GM18505 (cell line): ENCODE results near the gene TRIM26.

Experiments used
- ATAC-seq: cut with Tn5 transposase; IDR thresholded peaks from one replicate; pipeline ENCODE4 v1.9.1; 2021; ENCODE audit not compliant: unreplicated experiment
- POLR2A ChIP-seq: IDR thresholded peaks from 4 replicates; pipeline ENCODE4 v1.6.1; 2011; ENCODE audit warnings: borderline replicate concordance; ENCODE audit not compliant: insufficient read depth, insufficient read length; ENCODE audit errors: extremely low read depth

The TRIM26 gene

GRCh38 chr6:30219244-30219643 lies 6.0 kb upstream of the TRIM26 start:
- ATAC-seq: no peak
- TF ChIP-seq POLR2A: no peak

GRCh38 chr6:30216096-30216495 lies 2.9 kb upstream of the TRIM26 start:
- ATAC-seq: no peak
- no peak for TF ChIP-seq POLR2A

DNA sequence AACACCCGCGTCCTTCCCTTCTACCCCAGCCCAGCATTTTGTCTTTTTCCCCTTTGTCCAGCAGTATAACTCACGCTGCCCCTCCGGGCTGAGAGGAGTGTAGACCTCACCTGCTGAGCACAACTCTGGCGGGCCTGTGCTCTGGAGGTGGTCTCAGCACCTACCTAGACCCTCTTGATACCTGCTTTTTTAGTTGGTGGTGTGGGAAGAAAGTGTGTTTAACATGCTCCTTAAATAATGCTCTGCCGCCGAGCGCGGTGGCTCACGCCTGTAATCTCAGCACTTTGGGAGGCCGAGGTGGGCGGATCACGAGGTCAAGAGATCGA lies 1.4 kb upstream of the TRIM26 start:
- no peak for TF ChIP-seq POLR2A

GRCh38 chr6:30213957-30214656 lies 901 bp upstream of the TRIM26 start:
- ATAC-seq: peak; percentile 45
- peak; percentile 88 for TF ChIP-seq POLR2A

More for the DNA sequence above, 1.4 kb upstream of the TRIM26 start:
- ATAC-seq: no peak

DNA sequence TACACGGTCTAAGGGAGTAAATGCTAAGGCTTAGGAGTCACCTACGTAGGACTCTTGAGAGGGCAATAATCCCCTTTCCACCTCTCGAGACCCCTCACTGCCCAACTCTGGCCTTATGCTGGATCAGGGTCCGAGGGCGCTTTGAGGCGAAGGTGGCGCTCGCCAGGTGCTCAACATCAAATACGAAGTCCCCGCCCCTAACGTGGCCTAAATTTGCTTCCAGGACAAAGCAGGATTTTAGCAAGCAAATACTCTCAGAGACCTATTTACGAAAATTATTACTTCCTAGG lies 406 bp upstream of the TRIM26 start:
- no peak for ATAC-seq
- TF ChIP-seq POLR2A: no peak

DNA sequence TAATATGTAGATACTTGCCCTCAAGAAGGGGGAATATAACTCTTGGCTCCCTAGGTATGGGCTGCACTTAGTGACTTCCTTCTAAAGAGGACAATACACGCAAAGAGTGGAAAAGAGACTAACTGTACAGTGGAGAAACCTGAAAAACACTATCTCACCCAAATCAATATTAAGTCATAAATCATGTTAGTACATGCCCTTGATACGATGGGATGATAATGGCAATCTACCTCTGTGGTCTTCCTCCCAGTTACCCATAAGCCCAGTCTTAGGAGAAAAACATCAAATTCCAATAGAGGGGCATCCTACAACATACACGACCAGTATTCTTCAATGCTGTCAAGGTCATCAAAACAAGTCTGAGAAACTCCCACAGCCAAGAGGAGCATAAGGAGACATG lies 1.3 kb downstream of the TRIM26 start:
- ATAC-seq: no peak
- no peak for TF ChIP-seq POLR2A

DNA sequence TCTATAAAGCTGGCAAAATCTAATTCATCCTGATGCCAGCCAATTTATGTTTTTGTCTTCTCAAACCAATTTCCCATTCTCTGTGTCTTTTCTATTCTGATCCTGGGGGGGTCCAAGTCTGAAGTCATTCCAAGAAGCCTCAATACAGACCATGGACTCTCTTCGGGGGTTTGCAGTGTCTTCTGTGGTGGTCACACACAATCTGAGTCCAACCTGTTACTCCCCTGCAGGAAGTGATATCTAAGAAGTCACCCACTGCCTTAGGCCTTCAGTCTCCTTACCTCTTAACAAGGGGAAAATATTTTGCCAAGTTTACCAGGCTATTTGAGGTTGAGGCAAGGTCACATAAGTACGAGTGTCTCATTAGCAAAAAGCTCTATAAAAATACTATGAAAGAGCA lies 1.9 kb downstream of the TRIM26 start:
- no peak for TF ChIP-seq POLR2A
- ATAC-seq: no peak

DNA sequence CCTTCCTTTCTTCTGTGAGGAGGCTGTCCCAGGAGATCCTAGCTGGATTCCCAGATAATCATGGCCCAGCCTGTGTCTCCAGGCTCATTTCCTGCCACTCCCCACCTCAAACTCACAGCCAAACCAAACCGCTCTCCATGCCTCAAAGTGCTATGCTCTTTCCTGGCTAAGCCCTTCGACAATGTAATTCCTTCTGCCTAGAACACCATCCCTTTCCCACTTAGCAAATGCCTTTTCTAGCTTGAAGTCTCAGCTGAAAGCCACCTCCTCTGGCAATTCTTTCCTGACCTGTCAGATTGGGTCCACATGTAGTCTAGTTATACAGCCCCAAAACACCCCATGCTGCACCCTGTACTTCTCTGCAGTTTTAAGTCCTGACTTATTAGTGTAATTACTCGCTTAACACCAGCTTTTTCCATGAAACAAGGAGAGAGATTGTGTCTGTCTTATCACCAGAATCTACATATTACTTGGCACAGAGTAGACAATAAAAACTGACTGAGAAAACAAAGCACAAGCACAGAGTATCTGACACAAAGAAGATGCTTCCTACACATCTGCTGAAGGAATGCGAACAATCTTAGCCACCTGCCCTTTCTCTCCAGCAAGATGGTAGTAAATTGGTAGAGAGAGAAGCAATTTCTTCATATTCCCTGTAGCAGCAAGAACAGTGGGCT lies 5.4 kb downstream of the TRIM26 start:
- no peak for TF ChIP-seq POLR2A
- ATAC-seq: no peak

DNA sequence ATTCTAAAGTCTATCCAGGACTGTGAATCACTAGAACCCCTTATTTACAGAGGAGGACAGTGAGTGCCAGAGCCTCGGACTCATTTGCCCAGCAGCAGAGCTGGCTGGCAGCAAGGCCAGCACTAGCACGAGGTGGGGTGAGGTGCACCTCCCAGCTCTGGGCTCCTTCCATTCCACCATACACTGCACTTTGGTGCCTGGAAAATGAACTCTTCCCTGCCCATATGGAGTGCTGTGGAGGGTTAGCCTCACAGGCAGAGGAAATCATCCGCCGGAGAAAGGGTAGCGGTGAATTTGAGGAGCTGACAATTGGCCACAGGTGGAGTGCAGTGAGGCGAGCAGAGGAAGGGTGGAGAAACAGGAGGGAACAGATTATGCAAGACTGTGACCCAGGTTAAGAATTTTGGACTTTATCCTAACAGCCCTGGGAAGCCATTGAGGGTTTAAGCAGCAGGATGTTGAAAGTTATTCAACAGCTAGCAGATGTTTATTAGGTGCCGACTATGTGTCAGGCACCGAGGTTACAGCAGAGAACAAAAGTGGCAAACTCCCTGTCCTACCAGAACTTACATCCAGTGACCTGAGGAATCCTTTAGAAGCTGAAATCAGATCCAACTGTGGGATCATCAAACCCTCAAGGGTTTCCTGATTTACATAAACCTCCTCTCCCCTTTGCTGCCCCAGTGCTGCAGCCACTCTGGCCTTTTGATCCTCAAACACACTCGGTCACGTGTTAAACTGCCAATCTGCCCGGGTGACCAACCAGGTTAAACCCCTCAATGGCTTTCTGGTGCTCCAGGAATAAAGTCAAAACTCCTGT lies 6.2 kb downstream of the TRIM26 start:
- ATAC-seq: no peak

DNA sequence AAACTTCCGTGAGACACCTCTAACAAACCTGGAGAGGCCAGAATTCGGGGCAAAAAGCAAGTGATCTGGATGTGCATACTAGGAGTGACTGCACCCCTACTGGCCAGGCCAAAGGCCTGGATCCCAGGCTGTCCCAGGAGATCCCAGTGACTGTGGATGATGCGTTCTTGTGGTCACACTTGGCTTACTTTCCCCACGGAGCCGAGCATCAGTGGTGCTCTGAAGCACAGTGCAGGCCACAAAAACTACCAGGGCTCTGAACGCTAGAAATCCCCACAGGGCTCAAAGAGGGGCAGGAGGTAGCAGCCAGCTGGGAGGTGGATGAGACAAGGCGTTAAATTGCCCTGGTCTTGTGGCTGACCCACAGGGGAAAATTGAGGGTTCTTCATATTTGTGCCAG lies 7.1 kb downstream of the TRIM26 start:
- no peak for TF ChIP-seq POLR2A
- no peak for ATAC-seq

More for the DNA sequence above, 6.2 kb downstream of the TRIM26 start:
- no peak for TF ChIP-seq POLR2A

DNA sequence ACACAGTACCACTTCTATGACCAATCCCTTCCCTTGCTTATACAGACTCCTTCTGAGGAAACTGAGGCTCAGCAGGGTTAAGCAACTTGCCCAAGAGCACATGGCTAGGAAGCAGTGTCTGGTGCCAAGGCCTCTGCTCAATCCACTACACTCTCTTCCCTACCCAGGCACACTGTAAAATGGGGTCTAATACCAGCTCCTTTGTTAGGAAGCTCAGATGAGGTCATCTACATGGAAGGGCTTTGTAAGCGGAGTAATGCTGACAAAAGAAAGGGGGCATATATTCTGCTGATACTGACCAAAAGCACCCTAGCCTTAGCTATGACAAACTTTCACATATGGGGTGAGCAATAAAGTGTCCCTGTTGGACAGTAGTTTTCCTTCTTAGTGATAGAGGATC lies 9.1 kb downstream of the TRIM26 start:
- ATAC-seq: no peak
- TF ChIP-seq POLR2A: no peak

- no peak for ATAC-seq
- TF ChIP-seq POLR2A: no peak
Measured at GRCh38 chr6:30202366-30202765, 10.8 kb downstream of the TRIM26 start.

DNA sequence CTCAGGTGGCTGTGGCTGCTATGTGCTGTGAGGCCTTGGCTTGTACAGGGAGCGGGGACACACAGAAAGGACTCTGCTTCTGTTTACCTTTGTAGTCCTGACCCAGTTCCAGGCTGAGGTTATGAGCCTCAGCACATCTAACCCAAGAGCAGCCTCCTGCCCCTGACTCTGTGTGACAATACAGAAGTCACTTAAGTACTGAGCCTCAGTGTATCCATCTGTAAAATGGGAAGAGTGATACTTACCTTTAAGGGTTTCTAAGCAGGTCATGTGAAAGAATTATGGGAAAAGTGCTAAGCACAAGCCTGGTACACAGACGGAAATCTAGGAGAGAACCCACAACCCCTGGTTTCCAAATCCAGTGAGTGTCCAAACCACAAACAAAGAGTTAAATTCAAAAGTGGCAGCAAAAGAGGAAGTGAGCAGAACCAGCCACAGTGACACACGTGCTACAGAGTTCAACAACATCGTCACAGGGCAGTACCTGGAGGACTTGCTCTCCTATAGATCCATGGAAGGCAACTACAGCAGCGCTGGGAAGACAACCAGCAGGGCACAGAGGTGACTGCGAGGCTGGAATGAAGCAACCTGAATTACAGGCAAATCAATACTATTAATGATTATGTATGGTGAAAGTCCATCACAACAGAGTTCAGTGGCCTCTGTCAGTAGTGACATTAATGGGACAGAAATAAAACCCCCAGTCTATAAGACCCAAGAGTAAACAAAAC lies 12.5 kb downstream of the TRIM26 start:
- ATAC-seq: peak; percentile 60
- TF ChIP-seq POLR2A: no peak

GRCh38 chr6:30198166-30199084 lies 14.8 kb downstream of the TRIM26 start:
- no peak for TF ChIP-seq POLR2A
- no peak for ATAC-seq
